GM23338 (cell line): ENCODE data around the gene CD1D. TPM values are rescaled to one million over a fixed set of nuclear protein-coding genes. Genes with fewer than 3 reads are reported as not detected.

Experiments
- ATAC-seq: fragments of 200-7000 bp; cut with Tn5 transposase; 3 replicates; pipeline ENCODE4 v1.9.1; 2020
- DNase-seq: peaks from one replicate; pipeline ENCODE4 v3.0.0-alpha.2; 2015; ENCODE audit warnings: low spot score
- H2AFZ ChIP-seq: fragments of 200-600 bp; sonication (generic); 2 replicates; pipeline ENCODE4 v1.8.0; 2016; ENCODE audit warnings: antibody characterized with exemption, mild to moderate bottlenecking, moderate library complexity
- H3F3A ChIP-seq: fragments of 200-600 bp; sonication (generic); replicated peaks from 2 replicates; pipeline ENCODE4 v1.8.0; 2017; ENCODE audit warnings: antibody characterized with exemption, mixed run types, low read depth
- H3K27ac ChIP-seq: fragments of 200-600 bp; sonication (generic); 2 replicates; pipeline ENCODE4 v1.6.1; 2016; ENCODE audit warnings: low read depth
- H3K27me3 ChIP-seq: fragments of 200-600 bp; sonication (generic); 2 replicates; pipeline ENCODE4 v1.8.0; 2016; ENCODE audit warnings: mild to moderate bottlenecking, mixed run types, moderate library complexity; ENCODE audit not compliant: insufficient read depth
- H3K36me3 ChIP-seq: fragments of 200-600 bp; sonication (generic); 2 replicates; pipeline ENCODE4 v1.8.0; 2016; ENCODE audit warnings: mild to moderate bottlenecking; ENCODE audit not compliant: insufficient read depth
- H3K4me1 ChIP-seq: fragments of 200-600 bp; sonication (generic); 2 replicates; pipeline ENCODE4 v1.8.0; 2016; ENCODE audit warnings: mild to moderate bottlenecking, moderate library complexity; ENCODE audit not compliant: insufficient read depth
- H3K4me2 ChIP-seq: fragments of 200-600 bp; sonication (generic); 2 replicates; pipeline ENCODE4 v1.7.1; 2017; ENCODE audit warnings: mixed run types
- H3K4me3 ChIP-seq: fragments of 200-600 bp; sonication (generic); 2 replicates; pipeline ENCODE4 v1.6.1; 2016; ENCODE audit warnings: mixed run types
- H3K79me2 ChIP-seq: fragments of 200-600 bp; sonication (generic); replicated peaks from 2 replicates; pipeline ENCODE4 v1.8.0; 2017; ENCODE audit warnings: mild to moderate bottlenecking; ENCODE audit not compliant: insufficient read depth
- H3K9me2 ChIP-seq: fragments of 200-600 bp; sonication (generic); 2 replicates; pipeline ENCODE4 v1.8.0; 2017; ENCODE audit not compliant: insufficient read depth
- H4K20me1 ChIP-seq: fragments of 200-600 bp; sonication (generic); replicated peaks from 2 replicates; pipeline ENCODE4 v1.8.0; 2017; ENCODE audit warnings: mild to moderate bottlenecking; ENCODE audit not compliant: insufficient read depth
- H3K27ac Mint-ChIP-seq: 2 replicates; pipeline ENCODE4 v1.8.0; 2020; ENCODE audit warnings: inconsistent platforms, mild to moderate bottlenecking, moderate library complexity, mixed read lengths
- H3K27me3 Mint-ChIP-seq: 3 replicates; pipeline ENCODE4 v1.8.0; 2022; ENCODE audit warnings: low read depth, mild to moderate bottlenecking, moderate library complexity, mixed read lengths, inconsistent platforms; ENCODE audit not compliant: insufficient read depth, poor library complexity
- H3K36me3 Mint-ChIP-seq: 3 replicates; pipeline ENCODE4 v1.8.0; 2021; ENCODE audit warnings: low read depth, mild to moderate bottlenecking, inconsistent platforms, moderate library complexity, mixed read lengths
- H3K4me1 Mint-ChIP-seq: 3 replicates; pipeline ENCODE4 v1.8.0; 2020; ENCODE audit warnings: mild to moderate bottlenecking, inconsistent platforms, mixed read lengths
- H3K4me3 Mint-ChIP-seq: 3 replicates; pipeline ENCODE4 v1.8.0; 2021; ENCODE audit warnings: moderate library complexity, mild to moderate bottlenecking, inconsistent platforms, mixed read lengths
- H3K9me3 Mint-ChIP-seq: 3 replicates; pipeline ENCODE4 v1.8.0; 2020; ENCODE audit warnings: moderate library complexity, mild to moderate bottlenecking, inconsistent platforms, mixed read lengths
- CREB1 ChIP-seq: fragments of 250-450 bp; sonication (Bioruptor Pico); IDR thresholded peaks from 2 replicates; pipeline ENCODE4 v1.5.0; 2020; ENCODE audit warnings: low read depth, mild to moderate bottlenecking, moderate library complexity
- ETS1 ChIP-seq: IDR thresholded peaks from 2 replicates; pipeline ENCODE4 v1.6.1; 2016; ENCODE audit warnings: antibody characterized with exemption
- EZH2 ChIP-seq: fragments of 200-600 bp; sonication (generic); IDR thresholded peaks from one replicate; pipeline ENCODE4 v1.8.0; 2017; ENCODE audit warnings: antibody characterized with exemption, mild to moderate bottlenecking, low read depth; ENCODE audit not compliant: unreplicated experiment
- EZH2phosphoT487 ChIP-seq: fragments of 200-600 bp; sonication (generic); IDR thresholded peaks from one replicate; pipeline ENCODE4 v1.8.1; 2018; ENCODE audit warnings: antibody characterized with exemption; ENCODE audit not compliant: unreplicated experiment
- JUNB ChIP-seq: IDR thresholded peaks from one replicate; pipeline ENCODE4 v1.6.1; 2016; ENCODE audit warnings: antibody characterized with exemption; ENCODE audit not compliant: unreplicated experiment
- NANOG ChIP-seq: IDR thresholded peaks from 2 replicates; pipeline ENCODE4 v1.6.1; 2016; ENCODE audit warnings: antibody characterized with exemption, borderline replicate concordance
- POLR2AphosphoS5 ChIP-seq: IDR thresholded peaks from 2 replicates; pipeline ENCODE4 v1.6.1; 2016; ENCODE audit warnings: antibody characterized with exemption, low read depth
- STAT1 ChIP-seq: IDR thresholded peaks from one replicate; pipeline ENCODE4 v1.6.1; 2016; ENCODE audit warnings: antibody characterized with exemption; ENCODE audit not compliant: unreplicated experiment
- ZNF114 ChIP-seq: fragments of 250-450 bp; sonication (Bioruptor Pico); IDR thresholded peaks from 2 replicates; pipeline ENCODE4 v1.5.0; 2020; ENCODE audit warnings: mild to moderate bottlenecking, moderate library complexity
- ZNF331 ChIP-seq: fragments of 250-450 bp; sonication (Bioruptor Pico); IDR thresholded peaks from 2 replicates; pipeline ENCODE4 v1.5.0; 2020; ENCODE audit warnings: low read depth, mild to moderate bottlenecking, moderate library complexity
- polyA plus RNA-seq: library from polyadenylated mRNA; unstranded; fragments of >200 nt; fragmentation: Nextera tagmentation; extraction: Ambion mirVana; gene quantifications from 2 replicates; pipeline ENCODE4 v1.2.1, GENCODE V29; 2016
- total RNA-seq: library from RNA; depleted of rRNA; stranded (reverse); fragments of >200 nt; shearing (Covaris generic); gene quantifications from 2 replicates; pipeline ENCODE4 v1.2.3, GENCODE V29; 2014
- TF ChIP-seq, protein P1 (sequence below): IDR thresholded peaks from one replicate; pipeline ENCODE4 v1.6.1; 2018; ENCODE audit warnings: antibody characterized with exemption; ENCODE audit not compliant: unreplicated experiment
- TF ChIP-seq, protein P2 (sequence below), 2 experiments: fragments of 200-600 bp in 1 of 2; sonication (generic) in 1 of 2; conservative IDR thresholded peaks; 2 replicates each; pipeline versions ENCODE4 v1.5.1 to v1.6.1; 2016 to 2017; ENCODE audit warnings: antibody characterized with exemption in 2 of 2, low read depth in 2 of 2, mild to moderate bottlenecking in 2 of 2, moderate library complexity in 1 of 2
- TF ChIP-seq, protein P3 (sequence below): fragments of 250-450 bp; sonication (Bioruptor Pico); IDR thresholded peaks from 2 replicates; pipeline ENCODE4 v1.5.0; 2020; ENCODE audit warnings: mild to moderate bottlenecking, moderate library complexity

Gene CD1D
- total and polyA plus RNA-seq, 2 experiments from 2014 or later = 1.5 to 2.7 TPM

DNA sequence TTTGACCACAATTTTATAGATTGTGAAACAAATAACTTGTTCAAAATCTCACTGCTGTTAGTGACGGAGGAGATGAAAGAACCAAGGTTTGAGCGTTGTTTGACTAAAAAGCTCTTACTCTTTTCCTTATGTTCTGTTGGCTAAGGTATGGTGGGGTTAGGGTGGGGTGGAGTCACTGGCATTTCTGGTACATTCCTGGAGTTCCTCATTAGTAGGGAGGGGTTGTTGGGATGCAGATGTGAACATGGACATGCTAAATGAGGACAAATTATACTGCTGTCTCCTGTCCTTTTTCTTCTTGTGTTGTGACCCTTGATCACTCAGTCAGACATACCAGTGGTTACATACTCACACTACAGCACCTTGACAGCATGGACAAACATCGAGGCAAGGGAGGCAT, 26.2 kb upstream of the CD1D start:
- no peaks in the 10 kb centered on the region for H3K36me3 Mint-ChIP-seq
- Histone ChIP-seq H3K4me2 (no peak overlapping the region), H3F3A (no peaks in the 10 kb centered on the region), H3K4me3 (no peak overlapping the region), H3K4me1 (peaks cover 11% of the 10 kb centered on the region), H3K27ac (no peak overlapping the region), H3K27me3 (peaks cover 13% of the 10 kb centered on the region; the same call in 1 of the 2 replicates), H3K9me2 (peaks cover 13% of the 10 kb centered on the region), H2AFZ (peak overlapping the region; percentile 82), H3K36me3 (no peaks in the 10 kb centered on the region), H3K79me2 (no peaks in the 10 kb centered on the region), H4K20me1 (no peaks in the 10 kb centered on the region)
- TF ChIP-seq ZNF114 (no peak), CREB1 (CRISPR knock-in tag) (no peak), NANOG (no peak), EZH2 (no peak), STAT1 (no peak), ETS1 (no peak), EZH2phosphoT487 (no peak), ZNF331 (no peak), POLR2AphosphoS5 (no peak), JUNB (no peak)
- TF ChIP-seq, protein P1, sequence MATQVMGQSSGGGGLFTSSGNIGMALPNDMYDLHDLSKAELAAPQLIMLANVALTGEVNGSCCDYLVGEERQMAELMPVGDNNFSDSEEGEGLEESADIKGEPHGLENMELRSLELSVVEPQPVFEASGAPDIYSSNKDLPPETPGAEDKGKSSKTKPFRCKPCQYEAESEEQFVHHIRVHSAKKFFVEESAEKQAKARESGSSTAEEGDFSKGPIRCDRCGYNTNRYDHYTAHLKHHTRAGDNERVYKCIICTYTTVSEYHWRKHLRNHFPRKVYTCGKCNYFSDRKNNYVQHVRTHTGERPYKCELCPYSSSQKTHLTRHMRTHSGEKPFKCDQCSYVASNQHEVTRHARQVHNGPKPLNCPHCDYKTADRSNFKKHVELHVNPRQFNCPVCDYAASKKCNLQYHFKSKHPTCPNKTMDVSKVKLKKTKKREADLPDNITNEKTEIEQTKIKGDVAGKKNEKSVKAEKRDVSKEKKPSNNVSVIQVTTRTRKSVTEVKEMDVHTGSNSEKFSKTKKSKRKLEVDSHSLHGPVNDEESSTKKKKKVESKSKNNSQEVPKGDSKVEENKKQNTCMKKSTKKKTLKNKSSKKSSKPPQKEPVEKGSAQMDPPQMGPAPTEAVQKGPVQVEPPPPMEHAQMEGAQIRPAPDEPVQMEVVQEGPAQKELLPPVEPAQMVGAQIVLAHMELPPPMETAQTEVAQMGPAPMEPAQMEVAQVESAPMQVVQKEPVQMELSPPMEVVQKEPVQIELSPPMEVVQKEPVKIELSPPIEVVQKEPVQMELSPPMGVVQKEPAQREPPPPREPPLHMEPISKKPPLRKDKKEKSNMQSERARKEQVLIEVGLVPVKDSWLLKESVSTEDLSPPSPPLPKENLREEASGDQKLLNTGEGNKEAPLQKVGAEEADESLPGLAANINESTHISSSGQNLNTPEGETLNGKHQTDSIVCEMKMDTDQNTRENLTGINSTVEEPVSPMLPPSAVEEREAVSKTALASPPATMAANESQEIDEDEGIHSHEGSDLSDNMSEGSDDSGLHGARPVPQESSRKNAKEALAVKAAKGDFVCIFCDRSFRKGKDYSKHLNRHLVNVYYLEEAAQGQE = no peak
- TF ChIP-seq, protein P2, sequence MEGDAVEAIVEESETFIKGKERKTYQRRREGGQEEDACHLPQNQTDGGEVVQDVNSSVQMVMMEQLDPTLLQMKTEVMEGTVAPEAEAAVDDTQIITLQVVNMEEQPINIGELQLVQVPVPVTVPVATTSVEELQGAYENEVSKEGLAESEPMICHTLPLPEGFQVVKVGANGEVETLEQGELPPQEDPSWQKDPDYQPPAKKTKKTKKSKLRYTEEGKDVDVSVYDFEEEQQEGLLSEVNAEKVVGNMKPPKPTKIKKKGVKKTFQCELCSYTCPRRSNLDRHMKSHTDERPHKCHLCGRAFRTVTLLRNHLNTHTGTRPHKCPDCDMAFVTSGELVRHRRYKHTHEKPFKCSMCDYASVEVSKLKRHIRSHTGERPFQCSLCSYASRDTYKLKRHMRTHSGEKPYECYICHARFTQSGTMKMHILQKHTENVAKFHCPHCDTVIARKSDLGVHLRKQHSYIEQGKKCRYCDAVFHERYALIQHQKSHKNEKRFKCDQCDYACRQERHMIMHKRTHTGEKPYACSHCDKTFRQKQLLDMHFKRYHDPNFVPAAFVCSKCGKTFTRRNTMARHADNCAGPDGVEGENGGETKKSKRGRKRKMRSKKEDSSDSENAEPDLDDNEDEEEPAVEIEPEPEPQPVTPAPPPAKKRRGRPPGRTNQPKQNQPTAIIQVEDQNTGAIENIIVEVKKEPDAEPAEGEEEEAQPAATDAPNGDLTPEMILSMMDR (conservative IDR thresholded peaks at IDR 0.05; ENCODE audit: low read depth in 2 of 2) = no peak
- TF ChIP-seq, protein P3, sequence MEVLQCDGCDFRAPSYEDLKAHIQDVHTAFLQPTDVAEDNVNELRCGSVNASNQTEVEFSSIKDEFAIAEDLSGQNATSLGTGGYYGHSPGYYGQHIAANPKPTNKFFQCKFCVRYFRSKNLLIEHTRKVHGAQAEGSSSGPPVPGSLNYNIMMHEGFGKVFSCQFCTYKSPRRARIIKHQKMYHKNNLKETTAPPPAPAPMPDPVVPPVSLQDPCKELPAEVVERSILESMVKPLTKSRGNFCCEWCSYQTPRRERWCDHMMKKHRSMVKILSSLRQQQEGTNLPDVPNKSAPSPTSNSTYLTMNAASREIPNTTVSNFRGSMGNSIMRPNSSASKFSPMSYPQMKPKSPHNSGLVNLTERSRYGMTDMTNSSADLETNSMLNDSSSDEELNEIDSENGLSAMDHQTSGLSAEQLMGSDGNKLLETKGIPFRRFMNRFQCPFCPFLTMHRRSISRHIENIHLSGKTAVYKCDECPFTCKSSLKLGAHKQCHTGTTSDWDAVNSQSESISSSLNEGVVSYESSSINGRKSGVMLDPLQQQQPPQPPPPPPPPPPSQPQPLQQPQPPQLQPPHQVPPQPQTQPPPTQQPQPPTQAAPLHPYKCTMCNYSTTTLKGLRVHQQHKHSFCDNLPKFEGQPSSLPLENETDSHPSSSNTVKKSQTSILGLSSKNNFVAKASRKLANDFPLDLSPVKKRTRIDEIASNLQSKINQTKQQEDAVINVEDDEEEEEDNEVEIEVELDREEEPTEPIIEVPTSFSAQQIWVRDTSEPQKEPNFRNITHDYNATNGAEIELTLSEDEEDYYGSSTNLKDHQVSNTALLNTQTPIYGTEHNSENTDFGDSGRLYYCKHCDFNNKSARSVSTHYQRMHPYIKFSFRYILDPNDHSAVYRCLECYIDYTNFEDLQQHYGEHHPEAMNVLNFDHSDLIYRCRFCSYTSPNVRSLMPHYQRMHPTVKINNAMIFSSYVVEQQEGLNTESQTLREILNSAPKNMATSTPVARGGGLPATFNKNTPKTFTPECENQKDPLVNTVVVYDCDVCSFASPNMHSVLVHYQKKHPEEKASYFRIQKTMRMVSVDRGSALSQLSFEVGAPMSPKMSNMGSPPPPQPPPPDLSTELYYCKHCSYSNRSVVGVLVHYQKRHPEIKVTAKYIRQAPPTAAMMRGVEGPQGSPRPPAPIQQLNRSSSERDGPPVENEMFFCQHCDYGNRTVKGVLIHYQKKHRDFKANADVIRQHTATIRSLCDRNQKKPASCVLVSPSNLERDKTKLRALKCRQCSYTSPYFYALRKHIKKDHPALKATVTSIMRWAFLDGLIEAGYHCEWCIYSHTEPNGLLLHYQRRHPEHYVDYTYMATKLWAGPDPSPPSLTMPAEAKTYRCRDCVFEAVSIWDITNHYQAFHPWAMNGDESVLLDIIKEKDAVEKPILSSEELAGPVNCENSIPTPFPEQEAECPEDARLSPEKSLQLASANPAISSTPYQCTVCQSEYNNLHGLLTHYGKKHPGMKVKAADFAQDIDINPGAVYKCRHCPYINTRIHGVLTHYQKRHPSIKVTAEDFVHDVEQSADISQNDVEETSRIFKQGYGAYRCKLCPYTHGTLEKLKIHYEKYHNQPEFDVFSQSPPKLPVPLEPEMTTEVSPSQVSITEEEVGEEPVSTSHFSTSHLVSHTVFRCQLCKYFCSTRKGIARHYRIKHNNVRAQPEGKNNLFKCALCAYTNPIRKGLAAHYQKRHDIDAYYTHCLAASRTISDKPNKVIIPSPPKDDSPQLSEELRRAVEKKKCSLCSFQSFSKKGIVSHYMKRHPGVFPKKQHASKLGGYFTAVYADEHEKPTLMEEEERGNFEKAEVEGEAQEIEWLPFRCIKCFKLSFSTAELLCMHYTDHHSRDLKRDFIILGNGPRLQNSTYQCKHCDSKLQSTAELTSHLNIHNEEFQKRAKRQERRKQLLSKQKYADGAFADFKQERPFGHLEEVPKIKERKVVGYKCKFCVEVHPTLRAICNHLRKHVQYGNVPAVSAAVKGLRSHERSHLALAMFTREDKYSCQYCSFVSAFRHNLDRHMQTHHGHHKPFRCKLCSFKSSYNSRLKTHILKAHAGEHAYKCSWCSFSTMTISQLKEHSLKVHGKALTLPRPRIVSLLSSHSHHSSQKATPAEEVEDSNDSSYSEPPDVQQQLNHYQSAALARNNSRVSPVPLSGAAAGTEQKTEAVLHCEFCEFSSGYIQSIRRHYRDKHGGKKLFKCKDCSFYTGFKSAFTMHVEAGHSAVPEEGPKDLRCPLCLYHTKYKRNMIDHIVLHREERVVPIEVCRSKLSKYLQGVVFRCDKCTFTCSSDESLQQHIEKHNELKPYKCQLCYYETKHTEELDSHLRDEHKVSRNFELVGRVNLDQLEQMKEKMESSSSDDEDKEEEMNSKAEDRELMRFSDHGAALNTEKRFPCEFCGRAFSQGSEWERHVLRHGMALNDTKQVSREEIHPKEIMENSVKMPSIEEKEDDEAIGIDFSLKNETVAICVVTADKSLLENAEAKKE (CRISPR knock-in tag) = no peak
- H3K27me3 Mint-ChIP-seq = peaks cover 6% of the 10 kb centered on the region
- no peak overlapping the region for H3K4me3 Mint-ChIP-seq
- DNase-seq = peak; percentile 52
- no peak for ATAC-seq
- no peaks in the 10 kb centered on the region for H3K9me3 Mint-ChIP-seq
- H3K4me1 Mint-ChIP-seq = peaks cover 10% of the 10 kb centered on the region
- no peak overlapping the region for H3K27ac Mint-ChIP-seq
